HCT116 (cell line): ENCODE measurements around the gene FNBP1. TPM values are rescaled to one million over a fixed set of nuclear protein-coding genes. Genes with fewer than 3 reads are reported as not detected.
"Not testable (repeated sequence)": the region's sequence is repeated elsewhere in the genome, so short reads cannot be mapped to it uniquely, and the experiment has no call there.

Experiments used
- ATAC-seq: fragments of 200-7000 bp; cut with Tn5 transposase; 2 replicates; pipeline ENCODE4 v1.9.1; 2020; ENCODE audit warnings: mild to moderate bottlenecking, moderate library complexity
- BruUV-seq: library from RNA; stranded (reverse); fragments of 400-500 nt; replicated peaks from 2 replicates; lab custom pipeline; 2021; lab: Mats Ljungman, UMichigan
- CTCF ChIA-PET: fragments of 300-600 bp; sonication (Branson Sonifier 250); formaldehyde crosslinking; loops from one replicate; lab custom pipeline; 2021; ENCODE audit warnings: antibody characterized with exemption; lab: Charles Lee
- POLR2A ChIA-PET: fragments of 300-600, 350-600 bp; sonication (Branson Sonifier 250); formaldehyde crosslinking; loops from one replicate; lab custom pipeline; 2021; ENCODE audit warnings: antibody characterized with exemption; lab: Charles Lee
- RAD21 ChIA-PET, 2 experiments: fragments of 300-600 bp; sonication (Branson Sonifier 250); formaldehyde crosslinking; loops; one replicate each; lab custom pipeline; 2023; ENCODE audit warnings: low total read pairs in 2 of 2; ENCODE audit not compliant: uncharacterized antibody in 2 of 2, unreplicated experiment in 2 of 2, low non-redundant PET in 1 of 2; lab: Charles Lee
- DNase-seq: peaks from one replicate; pipeline ENCODE4 v3.0.0-alpha.2; 2010; ENCODE audit warnings: low read depth, low spot score
- H2AFZ ChIP-seq: fragments of 200-600 bp; shearing (Covaris generic), sonication (generic); 2 replicates; pipeline ENCODE4 v1.6.1; 2017; ENCODE audit warnings: low read depth, mixed run types, mixed read lengths, antibody characterized with exemption, low read length; ENCODE audit not compliant: poor library complexity, severe bottlenecking
- H3K27ac ChIP-seq: 2 replicates; pipeline ENCODE4 v1.5.1; 2012; ENCODE audit warnings: low read depth, low read length
- H3K27me3 ChIP-seq: fragments of 200-600 bp; sonication (generic); 2 replicates; pipeline ENCODE4 v1.6.1; 2016; ENCODE audit warnings: mixed run types, low read length, mixed read lengths; ENCODE audit not compliant: insufficient read depth
- H3K36me3 ChIP-seq, 2 experiments: fragments of 200-500 bp in 1 of 2; fragments of 200-600 bp in 1 of 2; sonication (Bioruptor generic) in 1 of 2; sonication (generic) in 1 of 2; 2 replicates each; pipeline versions ENCODE4 v1.5.1 to v1.6.1; 2014 to 2016; ENCODE audit warnings: low read length in 2 of 2, inconsistent platforms in 1 of 2, mixed read lengths in 1 of 2, mixed run types in 1 of 2; ENCODE audit not compliant: insufficient read depth in 2 of 2, control insufficient read depth in 1 of 2
- H3K4me1 ChIP-seq, 2 experiments: fragments of 200-600 bp in 1 of 2; sonication (generic) in 1 of 2; 2 replicates each; pipeline versions ENCODE4 v1.5.1 to v1.6.1; 2012 to 2017; ENCODE audit warnings: low read length in 2 of 2, inconsistent platforms in 1 of 2, mild to moderate bottlenecking in 1 of 2, mixed read lengths in 1 of 2, mixed run types in 1 of 2, moderate library complexity in 1 of 2; ENCODE audit not compliant: insufficient read depth in 2 of 2, control insufficient read depth in 1 of 2
- H3K4me2 ChIP-seq: fragments of 200-600 bp; sonication (generic); 2 replicates; pipeline ENCODE4 v1.6.1; 2017; ENCODE audit warnings: mixed run types, low read length, mixed read lengths
- H3K4me3 ChIP-seq, 2 experiments: fragments of 200-600 bp in 1 of 2; sonication (generic) in 1 of 2; replicated peaks in 1 of 2; 2 replicates each; pipeline ENCODE4 v1.5.1; 2011 to 2016; ENCODE audit warnings: low read length in 2 of 2, control low read depth in 1 of 2, low read depth in 1 of 2, mild to moderate bottlenecking in 1 of 2, mixed read lengths in 1 of 2, mixed run types in 1 of 2
- H3K79me2 ChIP-seq: fragments of 200-600 bp; sonication (generic); 2 replicates; pipeline ENCODE4 v1.6.1; 2017; ENCODE audit warnings: mild to moderate bottlenecking, mixed run types, low read length, moderate library complexity, mixed read lengths; ENCODE audit not compliant: insufficient read depth
- H3K9ac ChIP-seq: fragments of 200-600 bp; sonication (generic); 2 replicates; pipeline ENCODE4 v1.6.1; 2016; ENCODE audit warnings: low read length, mixed read lengths
- H3K9me2 ChIP-seq: fragments of 200-600 bp; sonication (generic), shearing (Covaris generic); 2 replicates; pipeline ENCODE4 v1.6.1; 2017; ENCODE audit warnings: mixed run types, mild to moderate bottlenecking, moderate library complexity; ENCODE audit not compliant: insufficient read depth
- H3K9me3 ChIP-seq, 2 experiments: fragments of 200-500 bp in 1 of 2; fragments of 200-600 bp in 1 of 2; sonication (Bioruptor generic) in 1 of 2; sonication (generic) in 1 of 2; 2 replicates each; pipeline ENCODE4 v1.6.1; 2014 to 2017; ENCODE audit warnings: low read length in 2 of 2, mixed read lengths in 2 of 2, inconsistent platforms in 1 of 2, low read depth in 1 of 2, mild to moderate bottlenecking in 1 of 2, mixed run types in 1 of 2, moderate library complexity in 1 of 2; ENCODE audit not compliant: control insufficient read depth in 1 of 2, insufficient read depth in 1 of 2
- H4K20me1 ChIP-seq: fragments of 200-600 bp; sonication (generic), shearing (Covaris generic); 2 replicates; pipeline ENCODE4 v1.6.1; 2017; ENCODE audit warnings: mixed run types, mild to moderate bottlenecking, moderate library complexity; ENCODE audit not compliant: insufficient read depth
- CBX3 ChIP-seq: IDR thresholded peaks from 2 replicates; pipeline ENCODE4 v1.6.1; 2012; ENCODE audit warnings: low read depth
- CEBPB ChIP-seq: IDR thresholded peaks from 2 replicates; pipeline ENCODE4 v1.6.1; 2012; ENCODE audit warnings: low read depth
- EGR1 ChIP-seq: IDR thresholded peaks from 2 replicates; pipeline ENCODE4 v1.6.1; 2012; ENCODE audit warnings: low read depth
- FOSL1 ChIP-seq: IDR thresholded peaks from 2 replicates; pipeline ENCODE4 v1.6.1; 2012; ENCODE audit warnings: low read depth
- RAD21 ChIP-seq: IDR thresholded peaks from 2 replicates; pipeline ENCODE4 v1.6.1; 2012; ENCODE audit warnings: low read depth, mild to moderate bottlenecking
- SIN3A ChIP-seq: IDR thresholded peaks from 2 replicates; pipeline ENCODE4 v1.6.1; 2012; ENCODE audit warnings: low read depth
- SP1 ChIP-seq: IDR thresholded peaks from 2 replicates; pipeline ENCODE4 v1.6.1; 2012; ENCODE audit warnings: low read depth
- TCF7L2 ChIP-seq: IDR thresholded peaks from 2 replicates; pipeline ENCODE4 v1.7.0; 2011; ENCODE audit warnings: borderline replicate concordance, inconsistent platforms; ENCODE audit not compliant: insufficient read depth, insufficient read length; ENCODE audit errors: extremely low read depth
- YY1 ChIP-seq: IDR thresholded peaks from 2 replicates; pipeline ENCODE4 v1.6.1; 2011; ENCODE audit warnings: low read length, low read depth, moderate library complexity, mild to moderate bottlenecking; ENCODE audit not compliant: insufficient replicate concordance; ENCODE audit errors: extremely low read depth
- ZBTB33 ChIP-seq: IDR thresholded peaks from 2 replicates; pipeline ENCODE4 v1.6.1; 2011; ENCODE audit warnings: mild to moderate bottlenecking, low read length, moderate library complexity; ENCODE audit not compliant: insufficient replicate concordance; ENCODE audit errors: extremely low read depth
- ZNF274 ChIP-seq: fragments of 200-500 bp; sonication (Bioruptor generic); IDR thresholded peaks from 2 replicates; pipeline ENCODE4 v1.6.1; 2014; ENCODE audit warnings: mild to moderate bottlenecking, low read depth, low read length, inconsistent platforms
- intact Hi-C: fragments of 100-400 bp; cut with micrococcal nuclease; formaldehyde crosslinking; loops from 2 replicates; pipeline ENCODE4 v1.10.0; 2022
- total RNA-seq: library from RNA; stranded (reverse); gene quantifications from one replicate; pipeline ENCODE4 v1.2.1, GENCODE V29; 2021; ENCODE audit not compliant: unreplicated experiment
- TF ChIP-seq, protein P1 (sequence below): IDR thresholded peaks from 2 replicates; pipeline ENCODE4 v1.6.1; 2012; ENCODE audit warnings: low read depth

The FNBP1 gene
- total RNA-seq, 1 experiment from 2014 or later: 25.0 TPM

DNA sequence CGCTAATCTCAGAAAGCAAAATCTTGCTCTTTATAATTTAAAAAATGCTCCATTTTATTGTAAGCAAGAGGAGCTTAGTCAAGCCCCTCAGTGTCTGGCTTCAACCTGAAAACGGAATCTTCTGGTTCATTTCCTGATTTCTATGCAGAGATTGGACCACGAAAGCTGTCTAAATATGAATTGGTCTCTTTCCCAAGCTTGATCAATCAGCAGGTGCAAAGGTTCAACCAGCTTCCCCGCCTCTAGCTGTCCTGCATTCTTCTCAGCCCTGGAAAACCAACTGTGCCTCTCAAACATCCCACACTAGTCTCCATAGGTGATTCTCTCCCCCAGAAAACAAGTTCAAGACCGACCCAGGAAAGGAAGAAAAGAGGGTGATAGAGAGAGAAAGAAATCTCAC lies 34.5 kb downstream of the FNBP1 start:
- ChIA-PET CTCF (no interaction called here), RAD21 (no interaction called here), POLR2A (no interaction called here)
- Histone ChIP-seq H3K27me3 (no peaks in the 10 kb centered on the region), H3K27ac (no peak overlapping the region), H3K9me2 (no peaks in the 10 kb centered on the region), H3K9ac (no peak overlapping the region), H3K4me2 (no peak overlapping the region), H3K36me3 (no peaks in the 10 kb centered on the region), H3K4me3 (no peak overlapping the region), H2AFZ (no peak overlapping the region), H4K20me1 (no peaks in the 10 kb centered on the region), H3K9me3 (peaks cover 0 to 4% of the 10 kb centered on the region in 2 experiments; a peak in 1 of 4 replicates), H3K79me2 (no peaks in the 10 kb centered on the region), H3K4me1 (no peaks in the 10 kb centered on the region)
- DNase-seq (no peak), ATAC-seq (no peak)
- intact Hi-C loops: no loop called here
- TF ChIP-seq RAD21: no peak
- no peak for TF ChIP-seq SP1
- TF ChIP-seq SIN3A: no peak
- TF ChIP-seq, protein P1, sequence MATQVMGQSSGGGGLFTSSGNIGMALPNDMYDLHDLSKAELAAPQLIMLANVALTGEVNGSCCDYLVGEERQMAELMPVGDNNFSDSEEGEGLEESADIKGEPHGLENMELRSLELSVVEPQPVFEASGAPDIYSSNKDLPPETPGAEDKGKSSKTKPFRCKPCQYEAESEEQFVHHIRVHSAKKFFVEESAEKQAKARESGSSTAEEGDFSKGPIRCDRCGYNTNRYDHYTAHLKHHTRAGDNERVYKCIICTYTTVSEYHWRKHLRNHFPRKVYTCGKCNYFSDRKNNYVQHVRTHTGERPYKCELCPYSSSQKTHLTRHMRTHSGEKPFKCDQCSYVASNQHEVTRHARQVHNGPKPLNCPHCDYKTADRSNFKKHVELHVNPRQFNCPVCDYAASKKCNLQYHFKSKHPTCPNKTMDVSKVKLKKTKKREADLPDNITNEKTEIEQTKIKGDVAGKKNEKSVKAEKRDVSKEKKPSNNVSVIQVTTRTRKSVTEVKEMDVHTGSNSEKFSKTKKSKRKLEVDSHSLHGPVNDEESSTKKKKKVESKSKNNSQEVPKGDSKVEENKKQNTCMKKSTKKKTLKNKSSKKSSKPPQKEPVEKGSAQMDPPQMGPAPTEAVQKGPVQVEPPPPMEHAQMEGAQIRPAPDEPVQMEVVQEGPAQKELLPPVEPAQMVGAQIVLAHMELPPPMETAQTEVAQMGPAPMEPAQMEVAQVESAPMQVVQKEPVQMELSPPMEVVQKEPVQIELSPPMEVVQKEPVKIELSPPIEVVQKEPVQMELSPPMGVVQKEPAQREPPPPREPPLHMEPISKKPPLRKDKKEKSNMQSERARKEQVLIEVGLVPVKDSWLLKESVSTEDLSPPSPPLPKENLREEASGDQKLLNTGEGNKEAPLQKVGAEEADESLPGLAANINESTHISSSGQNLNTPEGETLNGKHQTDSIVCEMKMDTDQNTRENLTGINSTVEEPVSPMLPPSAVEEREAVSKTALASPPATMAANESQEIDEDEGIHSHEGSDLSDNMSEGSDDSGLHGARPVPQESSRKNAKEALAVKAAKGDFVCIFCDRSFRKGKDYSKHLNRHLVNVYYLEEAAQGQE: no peak
- no peak for TF ChIP-seq CEBPB
- TF ChIP-seq TCF7L2: no peak
- TF ChIP-seq FOSL1: no peak
- no peak for TF ChIP-seq YY1
- no peak for TF ChIP-seq CBX3
- TF ChIP-seq ZBTB33: no peak
- TF ChIP-seq EGR1: no peak
- TF ChIP-seq ZNF274: no peak
- no TSS peak for BruUV-seq

DNA sequence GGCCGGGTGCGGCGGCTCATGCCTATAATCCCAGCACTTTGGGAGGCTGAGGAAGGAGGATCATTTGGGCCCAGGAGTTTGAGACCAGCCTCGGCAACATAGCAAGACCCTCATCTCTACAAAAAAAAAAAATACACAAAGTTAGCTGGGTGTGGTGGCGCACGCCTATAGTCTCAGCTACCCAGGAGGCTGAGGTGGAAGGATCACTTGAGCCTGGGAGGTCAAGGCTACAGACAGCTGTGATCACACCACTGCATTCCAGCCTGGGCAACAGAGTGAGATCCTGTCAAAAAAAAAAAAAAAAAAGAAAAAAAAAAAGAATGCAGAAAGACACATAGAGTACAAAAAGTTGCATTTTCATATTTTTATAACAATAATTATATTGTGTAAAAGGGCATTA lies 36.0 kb downstream of the FNBP1 start:
- POLR2A ChIA-PET, ATAC-seq, H3K9me2 ChIP-seq, H3K27ac ChIP-seq, H3K36me3 ChIP-seq, RAD21 ChIA-PET, H2AFZ ChIP-seq, CTCF ChIA-PET, intact Hi-C loops, H4K20me1 ChIP-seq, H3K27me3 ChIP-seq, H3K9ac ChIP-seq, DNase-seq, H3K4me3 ChIP-seq, BruUV-seq, H3K79me2 ChIP-seq, H3K9me3 ChIP-seq, H3K4me1 ChIP-seq, H3K4me2 ChIP-seq: not testable (repeated sequence)
